IMR-90 (cell line): ENCODE results near the gene TBX1. TPM values are rescaled to one million over a fixed set of nuclear protein-coding genes. Genes with fewer than 3 reads are reported as not detected.

ENCODE experiments used
- ATAC-seq: fragments of 200-7000 bp; cut with Tn5 transposase; 2 replicates; pipeline ENCODE4 v1.9.1; 2020; ENCODE audit warnings: low read depth, mild to moderate bottlenecking, moderate library complexity
- BruUV-seq: library from RNA; stranded (reverse); fragments of 400-500 nt; replicated peaks from 2 replicates; lab custom pipeline; 2021; lab: Mats Ljungman, UMichigan
- CTCF ChIA-PET: fragments of 300-600 bp; formaldehyde crosslinking; extraction: SDS; loops from one replicate; lab custom pipeline; 2021; ENCODE audit warnings: antibody characterized with exemption; lab: Yijun Ruan, JAX
- POLR2A ChIA-PET: fragments of 300-600 bp; sonication (Branson Sonifier 250); formaldehyde crosslinking; loops from one replicate; lab custom pipeline; 2022; ENCODE audit warnings: antibody characterized with exemption; ENCODE audit not compliant: unreplicated experiment; lab: Charles Lee
- DNase-seq: peaks from one replicate; pipeline ENCODE4 v3.0.0; 2013
- H2AFZ ChIP-seq: replicated peaks from 2 replicates; pipeline ENCODE3; 2013; ENCODE audit warnings: low read length, mild to moderate bottlenecking; ENCODE audit not compliant: poor library complexity
- H2AK5ac ChIP-seq: 2 replicates; pipeline ENCODE4 v1.6.1; 2013; ENCODE audit warnings: low read depth, low read length, inconsistent platforms
- H2AK9ac ChIP-seq: replicated peaks from 2 replicates; pipeline ENCODE3; 2013; ENCODE audit warnings: mild to moderate bottlenecking, low read depth, low read length, moderate library complexity; ENCODE audit not compliant: poor library complexity
- H2BK120ac ChIP-seq: 2 replicates; pipeline ENCODE4 v1.6.1; 2013; ENCODE audit warnings: low read depth, low read length, inconsistent platforms
- H2BK15ac ChIP-seq: 3 replicates; pipeline ENCODE4 v1.6.1; 2013; ENCODE audit warnings: low read depth, low read length, inconsistent platforms
- H2BK20ac ChIP-seq: 2 replicates; pipeline ENCODE4 v1.6.1; 2013; ENCODE audit warnings: low read depth, mild to moderate bottlenecking, inconsistent platforms, low read length, moderate library complexity
- H2BK5ac ChIP-seq: 2 replicates; pipeline ENCODE4 v1.6.1; 2013; ENCODE audit warnings: mild to moderate bottlenecking, low read depth, low read length, inconsistent platforms; ENCODE audit not compliant: poor library complexity, severe bottlenecking
- H3K14ac ChIP-seq: replicated peaks from 2 replicates; pipeline ENCODE4 v1.6.1; 2013; ENCODE audit warnings: low read depth, low read length, inconsistent platforms
- H3K18ac ChIP-seq: 2 replicates; pipeline ENCODE4 v1.6.1; 2013; ENCODE audit warnings: low read depth, low read length, control low read depth
- H3K23ac ChIP-seq: 2 replicates; pipeline ENCODE4 v1.6.1; 2013; ENCODE audit warnings: low read depth, low read length, inconsistent platforms
- H3K27ac ChIP-seq: 2 replicates; pipeline ENCODE4 v1.5.1; 2013; ENCODE audit warnings: mild to moderate bottlenecking, control low read depth, low read length; ENCODE audit not compliant: insufficient read depth
- H3K27me3 ChIP-seq: 2 replicates; pipeline ENCODE4 v1.6.1; 2013; ENCODE audit warnings: low read length; ENCODE audit not compliant: control insufficient read depth, insufficient read depth
- H3K36me3 ChIP-seq: 2 replicates; pipeline ENCODE4 v1.6.1; 2013; ENCODE audit warnings: low read length, mixed read lengths; ENCODE audit not compliant: control insufficient read depth, insufficient read depth
- H3K4ac ChIP-seq: 2 replicates; pipeline ENCODE4 v1.6.1; 2013; ENCODE audit warnings: low read depth, low read length, inconsistent platforms
- H3K4me1 ChIP-seq: 2 replicates; pipeline ENCODE4 v1.6.1; 2013; ENCODE audit warnings: low read length, mixed read lengths; ENCODE audit not compliant: control insufficient read depth, insufficient read depth
- H3K4me2 ChIP-seq: 2 replicates; pipeline ENCODE4 v1.6.1; 2013; ENCODE audit warnings: low read depth, mild to moderate bottlenecking, control low read depth, low read length, moderate library complexity
- H3K4me3 ChIP-seq: 2 replicates; pipeline ENCODE4 v1.5.1; 2013; ENCODE audit warnings: low read depth, mild to moderate bottlenecking, control low read depth, low read length, moderate library complexity; ENCODE audit not compliant: insufficient read depth
- H3K56ac ChIP-seq: 2 replicates; pipeline ENCODE4 v1.6.1; 2013; ENCODE audit warnings: low read length, inconsistent platforms; ENCODE audit not compliant: insufficient read depth; ENCODE audit errors: extremely low read depth
- H3K79me1 ChIP-seq, 2 experiments: 2 replicates each; pipeline ENCODE4 v1.6.1; 2013; ENCODE audit warnings: low read length in 2 of 2, inconsistent platforms in 1 of 2, low read depth in 1 of 2
- H3K9ac ChIP-seq: 2 replicates; pipeline ENCODE4 v1.6.1; 2013; ENCODE audit warnings: low read depth, low read length, control low read depth
- H3K9me1 ChIP-seq: 2 replicates; pipeline ENCODE4 v1.6.1; 2013; ENCODE audit warnings: low read length, inconsistent platforms; ENCODE audit not compliant: insufficient read depth
- H3K9me3 ChIP-seq: 2 replicates; pipeline ENCODE4 v1.6.1; 2013; ENCODE audit warnings: low read length; ENCODE audit not compliant: control insufficient read depth, insufficient read depth
- H4K20me1 ChIP-seq: 2 replicates; pipeline ENCODE4 v1.6.1; 2013; ENCODE audit warnings: low read length, inconsistent platforms; ENCODE audit not compliant: insufficient read depth
- H4K5ac ChIP-seq: 2 replicates; pipeline ENCODE4 v1.6.1; 2013; ENCODE audit warnings: mild to moderate bottlenecking, low read depth, low read length, control low read depth
- H4K8ac ChIP-seq, 2 experiments: 2 replicates each; pipeline ENCODE4 v1.6.1; 2013; ENCODE audit warnings: low read depth in 2 of 2, low read length in 2 of 2, control low read depth in 1 of 2, inconsistent platforms in 1 of 2
- H4K91ac ChIP-seq: 2 replicates; pipeline ENCODE4 v1.6.1; 2013; ENCODE audit warnings: low read depth, low read length, inconsistent platforms; ENCODE audit not compliant: insufficient read depth
- CTCF ChIP-seq: conservative IDR thresholded peaks from 2 replicates; pipeline ENCODE4 v1.5.1; 2012; ENCODE audit warnings: mild to moderate bottlenecking, low read depth, low read length, improper control_type of control experiment
- MAFK ChIP-seq: IDR thresholded peaks from 2 replicates; pipeline ENCODE4 v1.6.1; 2012; ENCODE audit warnings: low read depth, low read length, improper control_type of control experiment
- MAZ ChIP-seq: IDR thresholded peaks from 2 replicates; pipeline ENCODE4 v1.6.1; 2012; ENCODE audit warnings: low read depth, mild to moderate bottlenecking, low read length, improper control_type of control experiment, moderate library complexity, borderline replicate concordance
- NFE2L2 ChIP-seq: fragments of 150-350 bp; IDR thresholded peaks from 2 replicates; pipeline ENCODE4 v1.6.1; 2016; ENCODE audit warnings: low read depth, mild to moderate bottlenecking, low read length
- RAD21 ChIP-seq: IDR thresholded peaks from 2 replicates; pipeline ENCODE4 v1.6.1; 2012; ENCODE audit warnings: low read length, improper control_type of control experiment
- WGBS, 2 experiments: methylation state at CpG; one replicate each; pipeline versions ENCODE4 v1.1.5 to v1.1.7; 2013; ENCODE audit warnings: missing lambda C conversion rate in 2 of 2; ENCODE audit not compliant: insufficient read length in 1 of 2; ENCODE audit errors: extremely low coverage in 2 of 2; 5-methylcytosine and 5-hydroxymethylcytosine counted together
- dilution Hi-C: fragments of 300-500 bp; cut with HindIII; formaldehyde crosslinking; loops from one replicate; pipeline ENCODE4 v1.14.3; 2018; ENCODE audit warnings: low sequenced_read_pairs; ENCODE audit not compliant: unreplicated experiment
- in situ Hi-C: fragments of 300-500 bp; cut with MboI; formaldehyde crosslinking; loops from 3 replicates; pipeline ENCODE4 v1.14.3; 2019; ENCODE audit warnings: low sequenced_read_pairs, inconsistent platforms, mixed read lengths
- intact Hi-C: fragments of 100-400 bp; cut with micrococcal nuclease; formaldehyde crosslinking; loops from 2 replicates; pipeline ENCODE4 v1.10.0; 2022
- polyA plus RNA-seq, 3 experiments: library from polyadenylated mRNA; depleted of rRNA; stranded (reverse); fragments of >200 nt; gene quantifications; 2 replicates each; pipeline ENCODE4 v1.2.3, GENCODE V29; 2012; ENCODE audit warnings: low replicate concordance in 1 of 3
- total RNA-seq: library from RNA; depleted of rRNA; stranded (reverse); fragments of >200 nt; gene quantifications from 2 replicates; pipeline ENCODE4 v1.2.3, GENCODE V29; 2012
- TF ChIP-seq, protein P1 (sequence below): fragments of 150-350 bp; IDR thresholded peaks from 2 replicates; pipeline ENCODE4 v1.6.1; 2016; ENCODE audit warnings: low read depth, mild to moderate bottlenecking, low read length, moderate library complexity, borderline replicate concordance
- TF ChIP-seq, protein P2 (sequence below): fragments of 150-350 bp; IDR thresholded peaks from 2 replicates; pipeline ENCODE4 v1.6.1; 2017; ENCODE audit warnings: mild to moderate bottlenecking, antibody characterized with exemption, low read length, low read depth

The TBX1 gene
- total and polyA plus RNA-seq, 2 of the 4 experiments (the other 2 are of a cell fraction), result 0.03 TPM; not detected in 1

DNA sequence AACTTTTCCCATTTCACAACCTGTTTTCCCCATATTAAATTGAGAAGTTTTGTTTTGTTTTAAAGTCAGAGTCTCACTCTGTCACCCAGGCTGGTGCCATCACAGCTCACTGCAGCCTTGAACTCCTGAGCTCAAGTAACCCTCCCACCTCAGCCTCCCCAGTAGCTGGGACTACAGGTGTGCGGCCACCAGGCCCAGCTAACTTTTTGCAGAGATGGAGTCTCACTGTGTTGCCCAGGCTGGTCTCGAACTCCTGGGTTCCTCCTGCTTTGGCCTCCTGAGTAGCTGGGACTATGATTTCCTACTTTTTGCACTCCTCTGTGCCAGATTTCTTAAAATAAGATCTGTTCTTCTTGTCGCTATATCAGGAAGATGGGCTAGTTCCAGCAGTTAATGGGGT is 49.2 kb downstream of the TBX1 start:
- no CpG with 5 or more reads among the region's 3 CpGs for WGBS, 2 experiments
- Histone ChIP-seq H2AFZ (no peak overlapping the region), H3K27me3 (no peaks in the 10 kb centered on the region), H2BK15ac (no peak overlapping the region), H3K9ac (no peak overlapping the region), H2BK5ac (no peak overlapping the region), H4K8ac (no peak overlapping the region), H3K23ac (no peak overlapping the region), H3K9me3 (no peaks in the 10 kb centered on the region), H3K56ac (no peak overlapping the region), H3K79me1 (no peaks in the 10 kb centered on the region), H3K36me3 (no peaks in the 10 kb centered on the region), H3K4me2 (no peak overlapping the region), H3K9me1 (peaks cover 7% of the 10 kb centered on the region; the same call in 1 of the 2 replicates), H3K18ac (no peak overlapping the region), H2BK20ac (no peak overlapping the region), H2BK120ac (no peak overlapping the region), H3K4me1 (peaks cover 14% of the 10 kb centered on the region), H3K4ac (no peak overlapping the region), H3K14ac (no peak overlapping the region), H2AK5ac (no peak overlapping the region), H3K27ac (no peak overlapping the region), H2AK9ac (no peak overlapping the region), H4K91ac (no peak overlapping the region), H3K4me3 (no peak overlapping the region), H4K5ac (no peak overlapping the region), H4K20me1 (0 out of 2 replicates have a peak, but pooled peaks cover 5% of the 10 kb centered on the region)
- in situ Hi-C loops, result no loop called here
- dilution Hi-C loops, result no loop called here
- TF ChIP-seq CTCF (no peak), MAZ (no peak), MAFK (no peak), RAD21 (no peak), NFE2L2 (no peak)
- TF ChIP-seq, protein P1, sequence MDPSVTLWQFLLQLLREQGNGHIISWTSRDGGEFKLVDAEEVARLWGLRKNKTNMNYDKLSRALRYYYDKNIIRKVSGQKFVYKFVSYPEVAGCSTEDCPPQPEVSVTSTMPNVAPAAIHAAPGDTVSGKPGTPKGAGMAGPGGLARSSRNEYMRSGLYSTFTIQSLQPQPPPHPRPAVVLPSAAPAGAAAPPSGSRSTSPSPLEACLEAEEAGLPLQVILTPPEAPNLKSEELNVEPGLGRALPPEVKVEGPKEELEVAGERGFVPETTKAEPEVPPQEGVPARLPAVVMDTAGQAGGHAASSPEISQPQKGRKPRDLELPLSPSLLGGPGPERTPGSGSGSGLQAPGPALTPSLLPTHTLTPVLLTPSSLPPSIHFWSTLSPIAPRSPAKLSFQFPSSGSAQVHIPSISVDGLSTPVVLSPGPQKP, result no peak
- TF ChIP-seq, protein P2, sequence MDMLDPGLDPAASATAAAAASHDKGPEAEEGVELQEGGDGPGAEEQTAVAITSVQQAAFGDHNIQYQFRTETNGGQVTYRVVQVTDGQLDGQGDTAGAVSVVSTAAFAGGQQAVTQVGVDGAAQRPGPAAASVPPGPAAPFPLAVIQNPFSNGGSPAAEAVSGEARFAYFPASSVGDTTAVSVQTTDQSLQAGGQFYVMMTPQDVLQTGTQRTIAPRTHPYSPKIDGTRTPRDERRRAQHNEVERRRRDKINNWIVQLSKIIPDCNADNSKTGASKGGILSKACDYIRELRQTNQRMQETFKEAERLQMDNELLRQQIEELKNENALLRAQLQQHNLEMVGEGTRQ, result no peak
- ATAC-seq (no peak), DNase-seq (no peak)
- intact Hi-C loops, result no loop called here
- ChIA-PET CTCF (no interaction called here), POLR2A (no interaction called here)
- BruUV-seq, result no TSS peak
